SK-N-SH (cell line): Measurements from ENCODE around the gene SPC25. TPM values are rescaled to one million over a fixed set of nuclear protein-coding genes. Genes with fewer than 3 reads are reported as not detected.

Experiments used
- CTCF ChIA-PET: fragments of 300-600, 350-600 bp; formaldehyde crosslinking; extraction: SDS; loops from one replicate; lab custom pipeline; 2021; lab: Yijun Ruan, JAX
- POLR2A ChIA-PET: fragments of 350-600 bp; sonication (Branson Sonifier 250); formaldehyde crosslinking; extraction: SDS; loops from one replicate; lab custom pipeline; 2020; ENCODE audit warnings: antibody characterized with exemption, inconsistent platforms; lab: Yijun Ruan, JAX
- DNase-seq: peaks from one replicate; pipeline ENCODE4 v3.0.0; 2012
- H2AFZ ChIP-seq: fragments of 200-600 bp; sonication (generic); 2 replicates; pipeline ENCODE4 v1.8.1; 2016; ENCODE audit warnings: antibody characterized with exemption, mild to moderate bottlenecking, low read depth
- H3F3A ChIP-seq: fragments of 200-600 bp; sonication (generic); replicated peaks from 2 replicates; pipeline ENCODE3; 2016; ENCODE audit warnings: antibody characterized with exemption, mild to moderate bottlenecking; ENCODE audit not compliant: insufficient read depth
- H3K27ac ChIP-seq, 2 experiments: fragments of 200-500 bp in 1 of 2; fragments of 200-600 bp in 1 of 2; sonication (Bioruptor generic) in 1 of 2; sonication (generic), shearing (Covaris generic) in 1 of 2; 2 replicates each; pipeline versions ENCODE4 v1.5.1 to v1.6.1; 2014 to 2016; ENCODE audit warnings: low read depth in 2 of 2, inconsistent platforms in 1 of 2, low read length in 1 of 2, mild to moderate bottlenecking in 1 of 2, mixed read lengths in 1 of 2
- H3K27me3 ChIP-seq: fragments of 200-600 bp; sonication (generic), shearing (Covaris generic); 2 replicates; pipeline ENCODE4 v1.6.1; 2016; ENCODE audit warnings: mixed run types; ENCODE audit not compliant: insufficient read depth
- H3K36me3 ChIP-seq, 2 experiments: fragments of 200-500 bp in 1 of 2; fragments of 200-600 bp in 1 of 2; sonication (Bioruptor generic) in 1 of 2; sonication (generic) in 1 of 2; replicated peaks in 1 of 2; 2 replicates each; pipeline versions ENCODE3 to v1.5.1; 2014 to 2016; ENCODE audit warnings: low read length in 1 of 2, mild to moderate bottlenecking in 1 of 2; ENCODE audit not compliant: insufficient read depth in 2 of 2, control insufficient read depth in 1 of 2
- H3K4me1 ChIP-seq, 2 experiments: fragments of 200-500 bp in 1 of 2; fragments of 200-600 bp in 1 of 2; sonication (Bioruptor generic) in 1 of 2; sonication (generic), shearing (Covaris generic) in 1 of 2; 2 replicates each; pipeline versions ENCODE4 v1.5.1 to v1.6.1; 2014 to 2016; ENCODE audit warnings: low read depth in 1 of 2, low read length in 1 of 2, mixed run types in 1 of 2; ENCODE audit not compliant: insufficient read depth in 2 of 2, control insufficient read depth in 1 of 2
- H3K4me2 ChIP-seq: fragments of 200-600 bp; sonication (generic), shearing (Covaris generic); 2 replicates; pipeline ENCODE4 v1.6.1; 2017; ENCODE audit warnings: mixed run types
- H3K4me3 ChIP-seq, 2 experiments: fragments of 200-500 bp in 1 of 2; fragments of 200-600 bp in 1 of 2; sonication (Bioruptor generic) in 1 of 2; sonication (generic), shearing (Covaris generic) in 1 of 2; 2 replicates each; pipeline versions ENCODE4 v1.5.1 to v1.8.1; 2014 to 2016; ENCODE audit warnings: low read depth in 2 of 2, inconsistent platforms in 1 of 2, low read length in 1 of 2, mild to moderate bottlenecking in 1 of 2, mixed read lengths in 1 of 2, moderate library complexity in 1 of 2
- H3K79me2 ChIP-seq: fragments of 200-600 bp; sonication (generic); 2 replicates; pipeline ENCODE4 v1.8.1; 2017; ENCODE audit warnings: mild to moderate bottlenecking; ENCODE audit not compliant: insufficient read depth
- H3K9ac ChIP-seq: fragments of 200-600 bp; sonication (generic); 2 replicates; pipeline ENCODE4 v1.6.1; 2017; ENCODE audit warnings: mixed run types
- H3K9me2 ChIP-seq: fragments of 200-600 bp; sonication (generic); 2 replicates; pipeline ENCODE4 v1.6.1; 2017; ENCODE audit warnings: mixed run types
- H3K9me3 ChIP-seq: fragments of 200-600 bp; sonication (generic); 2 replicates; pipeline ENCODE4 v1.6.1; 2017; ENCODE audit warnings: mixed run types, mild to moderate bottlenecking, moderate library complexity
- H4K20me1 ChIP-seq: fragments of 200-600 bp; sonication (generic); 2 replicates; pipeline ENCODE4 v1.6.1; 2017; ENCODE audit warnings: mild to moderate bottlenecking, mixed run types; ENCODE audit not compliant: insufficient read depth
- EZH2phosphoT487 ChIP-seq: fragments of 200-600 bp; sonication (generic); IDR thresholded peaks from 2 replicates; pipeline ENCODE4 v1.6.1; 2017; ENCODE audit warnings: low read depth, mixed run types, mild to moderate bottlenecking, antibody characterized with exemption, moderate library complexity, borderline replicate concordance
- FOSL2 ChIP-seq: IDR thresholded peaks from 2 replicates; pipeline ENCODE4 v1.4.0; 2012; ENCODE audit warnings: low read depth, mild to moderate bottlenecking, moderate library complexity, borderline replicate concordance
- FOXM1 ChIP-seq: IDR thresholded peaks from 2 replicates; pipeline ENCODE4 v1.4.0; 2012; ENCODE audit warnings: low read depth, mild to moderate bottlenecking
- NRF1 ChIP-seq: IDR thresholded peaks from 2 replicates; pipeline ENCODE4 v1.6.1; 2012; ENCODE audit warnings: low read depth, mild to moderate bottlenecking, low read length
- WGBS: methylation state at CpG from one replicate; pipeline ENCODE4 v1.1.6; 2017; ENCODE audit warnings: low lambda C conversion rate; 5-methylcytosine and 5-hydroxymethylcytosine counted together
- polyA plus RNA-seq, 3 experiments: library from polyadenylated mRNA; depleted of rRNA; stranded (reverse); fragments of >200 nt; gene quantifications; 2 replicates each; pipeline ENCODE4 v1.2.3, GENCODE V29; 2012
- TF ChIP-seq, protein P1 (sequence below): fragments of 200-600 bp; sonication (generic); IDR thresholded peaks from 2 replicates; pipeline ENCODE4 v1.6.1; 2017; ENCODE audit warnings: antibody characterized with exemption, mild to moderate bottlenecking, moderate library complexity
- TF ChIP-seq, protein P2 (sequence below): fragments of 150-350 bp; IDR thresholded peaks from 2 replicates; pipeline ENCODE4 v1.6.1; 2016; ENCODE audit warnings: mild to moderate bottlenecking, low read depth, low read length
- TF ChIP-seq, protein P3 (sequence below): IDR thresholded peaks from 2 replicates; pipeline ENCODE4 v1.4.0; 2012; ENCODE audit warnings: low read depth, borderline replicate concordance

The SPC25 gene
- polyA plus RNA-seq, 1 of the 3 experiments (the other 2 are of a cell fraction) = 4.8 TPM

DNA sequence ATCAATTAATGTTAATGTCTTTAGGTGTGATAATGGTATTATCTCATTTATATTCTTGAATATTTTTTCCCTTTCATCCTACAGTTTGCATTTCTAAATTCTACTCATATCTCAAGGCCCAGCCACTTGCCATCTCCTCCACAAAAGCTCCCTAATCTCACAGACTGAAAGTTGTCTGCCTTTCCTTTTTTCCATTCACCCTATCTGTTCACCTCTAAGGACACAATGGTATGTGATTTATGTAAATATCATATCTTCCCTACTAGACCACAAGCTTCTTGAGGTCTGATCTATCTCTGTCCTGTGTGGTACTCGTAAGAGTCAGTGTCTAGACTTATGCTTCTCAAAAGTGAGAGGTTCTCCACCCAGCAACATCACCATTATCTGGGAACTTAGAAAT is 3.9 kb upstream of the SPC25 start:
- Histone ChIP-seq H3K9ac (no peak overlapping the region), H3K4me1 (peaks cover 5 to 7% of the 10 kb centered on the region in 2 experiments; a peak in 2 of 4 replicates), H4K20me1 (no peaks in the 10 kb centered on the region), H3K9me3 (no peaks in the 10 kb centered on the region), H3F3A (peaks cover 6% of the 10 kb centered on the region), H3K27me3 (no peaks in the 10 kb centered on the region), H3K36me3 (no peaks in the 10 kb centered on the region), H2AFZ (no peak overlapping the region), H3K4me3 (no peak overlapping the region), H3K9me2 (no peaks in the 10 kb centered on the region), H3K4me2 (no peak overlapping the region), H3K27ac (no peak overlapping the region), H3K79me2 (peaks cover 11% of the 10 kb centered on the region)
- 52% methylated on average over 1 of the region's 1 CpG for WGBS
- TF ChIP-seq, protein P1, sequence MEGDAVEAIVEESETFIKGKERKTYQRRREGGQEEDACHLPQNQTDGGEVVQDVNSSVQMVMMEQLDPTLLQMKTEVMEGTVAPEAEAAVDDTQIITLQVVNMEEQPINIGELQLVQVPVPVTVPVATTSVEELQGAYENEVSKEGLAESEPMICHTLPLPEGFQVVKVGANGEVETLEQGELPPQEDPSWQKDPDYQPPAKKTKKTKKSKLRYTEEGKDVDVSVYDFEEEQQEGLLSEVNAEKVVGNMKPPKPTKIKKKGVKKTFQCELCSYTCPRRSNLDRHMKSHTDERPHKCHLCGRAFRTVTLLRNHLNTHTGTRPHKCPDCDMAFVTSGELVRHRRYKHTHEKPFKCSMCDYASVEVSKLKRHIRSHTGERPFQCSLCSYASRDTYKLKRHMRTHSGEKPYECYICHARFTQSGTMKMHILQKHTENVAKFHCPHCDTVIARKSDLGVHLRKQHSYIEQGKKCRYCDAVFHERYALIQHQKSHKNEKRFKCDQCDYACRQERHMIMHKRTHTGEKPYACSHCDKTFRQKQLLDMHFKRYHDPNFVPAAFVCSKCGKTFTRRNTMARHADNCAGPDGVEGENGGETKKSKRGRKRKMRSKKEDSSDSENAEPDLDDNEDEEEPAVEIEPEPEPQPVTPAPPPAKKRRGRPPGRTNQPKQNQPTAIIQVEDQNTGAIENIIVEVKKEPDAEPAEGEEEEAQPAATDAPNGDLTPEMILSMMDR = no peak
- TF ChIP-seq, protein P2, sequence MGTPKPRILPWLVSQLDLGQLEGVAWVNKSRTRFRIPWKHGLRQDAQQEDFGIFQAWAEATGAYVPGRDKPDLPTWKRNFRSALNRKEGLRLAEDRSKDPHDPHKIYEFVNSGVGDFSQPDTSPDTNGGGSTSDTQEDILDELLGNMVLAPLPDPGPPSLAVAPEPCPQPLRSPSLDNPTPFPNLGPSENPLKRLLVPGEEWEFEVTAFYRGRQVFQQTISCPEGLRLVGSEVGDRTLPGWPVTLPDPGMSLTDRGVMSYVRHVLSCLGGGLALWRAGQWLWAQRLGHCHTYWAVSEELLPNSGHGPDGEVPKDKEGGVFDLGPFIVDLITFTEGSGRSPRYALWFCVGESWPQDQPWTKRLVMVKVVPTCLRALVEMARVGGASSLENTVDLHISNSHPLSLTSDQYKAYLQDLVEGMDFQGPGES = no peak
- TF ChIP-seq EZH2phosphoT487 (no peak), NRF1 (no peak)
- no peak for DNase-seq
- ChIA-PET POLR2A (no interaction called here), CTCF (no interaction called here)

DNA sequence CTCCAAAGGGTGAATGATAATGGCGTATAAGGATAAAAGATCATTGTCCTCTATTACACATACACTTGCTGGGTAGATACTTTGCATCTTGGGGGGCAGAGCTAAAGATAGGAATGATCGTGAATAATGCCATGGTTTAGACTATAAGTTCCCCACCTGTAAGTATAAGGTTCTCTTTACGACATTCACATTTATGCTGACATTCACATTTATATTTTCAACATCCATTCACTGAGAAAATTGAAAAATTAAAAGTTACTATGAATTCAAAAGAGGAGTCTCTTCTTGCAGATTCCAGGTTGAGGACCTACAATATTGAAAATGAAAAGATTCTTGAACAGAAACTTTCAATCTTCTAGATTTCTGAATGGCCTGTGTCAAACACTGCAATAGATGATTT is 2.1 kb upstream of the SPC25 start:
- no peaks in the 10 kb centered on the region for H3K9me2 ChIP-seq
- TF ChIP-seq FOXM1 = no peak
- TF ChIP-seq, protein P3, sequence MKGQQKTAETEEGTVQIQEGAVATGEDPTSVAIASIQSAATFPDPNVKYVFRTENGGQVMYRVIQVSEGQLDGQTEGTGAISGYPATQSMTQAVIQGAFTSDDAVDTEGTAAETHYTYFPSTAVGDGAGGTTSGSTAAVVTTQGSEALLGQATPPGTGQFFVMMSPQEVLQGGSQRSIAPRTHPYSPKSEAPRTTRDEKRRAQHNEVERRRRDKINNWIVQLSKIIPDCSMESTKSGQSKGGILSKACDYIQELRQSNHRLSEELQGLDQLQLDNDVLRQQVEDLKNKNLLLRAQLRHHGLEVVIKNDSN = no peak
- no peak for TF ChIP-seq FOSL2
- peaks cover 6 to 7% of the 10 kb centered on the region in 2 experiments; a peak in 2 of 4 replicates for H3K4me1 ChIP-seq
- POLR2A ChIA-PET = no interaction called here
- peaks cover 6% of the 10 kb centered on the region for H3F3A ChIP-seq
- CTCF ChIA-PET = interaction anchor here (0.9 kb wide), 1 partner anchor 17 kb away, joined by 3 read pairs; no protein-coding TSS in a partner anchor
- peaks cover 17% of the 10 kb centered on the region for H3K79me2 ChIP-seq
- no peaks in the 10 kb centered on the region for H4K20me1 ChIP-seq
- H3K9me3 ChIP-seq = no peaks in the 10 kb centered on the region
- DNase-seq = no peak
- no peak overlapping the region for H3K4me3 ChIP-seq
- no peak overlapping the region for H3K4me2 ChIP-seq
- no peaks in the 10 kb centered on the region for H3K27me3 ChIP-seq
- H3K27ac ChIP-seq = no peak overlapping the region
- 47% methylated on average over 3 of the region's 3 CpGs for WGBS
- no peaks in the 10 kb centered on the region for H3K36me3 ChIP-seq
- H3K9ac ChIP-seq = no peak overlapping the region
- no peak overlapping the region for H2AFZ ChIP-seq
